OCI-LY7 (cell line): ENCODE measurements around the gene LAMA2. TPM values are rescaled to one million over a fixed set of nuclear protein-coding genes. Genes with fewer than 3 reads are reported as not detected.

Source experiments
- BruUV-seq: library from RNA; stranded (reverse); fragments of 400-500 nt; replicated peaks from 2 replicates; lab custom pipeline; 2021; lab: Mats Ljungman, UMichigan
- CTCF ChIA-PET: fragments of 300-600 bp; sonication (Branson Sonifier 250); formaldehyde crosslinking; loops from one replicate; lab custom pipeline; 2022; ENCODE audit warnings: antibody characterized with exemption; ENCODE audit not compliant: unreplicated experiment; lab: Charles Lee
- POLR2A ChIA-PET: fragments of 300-600 bp; sonication (Branson Sonifier 250); formaldehyde crosslinking; loops from one replicate; lab custom pipeline; 2022; ENCODE audit warnings: antibody characterized with exemption; lab: Charles Lee
- DNase-seq: peaks from one replicate; pipeline ENCODE4 v3.0.0-alpha.2; 2015; ENCODE audit warnings: low spot score
- H2AFZ ChIP-seq: fragments of 200-600 bp; sonication (generic), shearing (Covaris generic); 2 replicates; pipeline ENCODE4 v1.6.1; 2014; ENCODE audit warnings: mild to moderate bottlenecking, antibody characterized with exemption, low read length, moderate library complexity
- H3K27ac ChIP-seq: fragments of 200-600 bp; sonication (generic); 2 replicates; pipeline ENCODE4 v1.5.1; 2014; ENCODE audit warnings: mixed run types, low read depth, mild to moderate bottlenecking, moderate library complexity, low read length, inconsistent platforms; ENCODE audit not compliant: poor library complexity, severe bottlenecking
- H3K36me3 ChIP-seq: fragments of 200-600 bp; sonication (generic); 2 replicates; pipeline ENCODE4 v1.6.1; 2014; ENCODE audit warnings: mild to moderate bottlenecking, antibody characterized with exemption, low read length, moderate library complexity, mixed read lengths; ENCODE audit not compliant: insufficient read depth
- H3K4me1 ChIP-seq: fragments of 200-600 bp; sonication (generic); 2 replicates; pipeline ENCODE4 v1.5.1; 2014; ENCODE audit warnings: mild to moderate bottlenecking, low read length; ENCODE audit not compliant: insufficient read depth, poor library complexity, severe bottlenecking
- H3K4me2 ChIP-seq: fragments of 200-600 bp; sonication (generic); 2 replicates; pipeline ENCODE4 v1.6.1; 2014; ENCODE audit warnings: mild to moderate bottlenecking, low read length
- H3K4me3 ChIP-seq: fragments of 200-600 bp; sonication (generic); 2 replicates; pipeline ENCODE4 v1.5.1; 2014; ENCODE audit warnings: mild to moderate bottlenecking, low read depth, low read length; ENCODE audit not compliant: poor library complexity, severe bottlenecking
- H3K79me2 ChIP-seq: fragments of 200-600 bp; sonication (generic); 2 replicates; pipeline ENCODE4 v1.6.1; 2016; ENCODE audit warnings: low read depth, mild to moderate bottlenecking, low read length, moderate library complexity, mixed read lengths; ENCODE audit not compliant: insufficient read depth
- H3K9me2 ChIP-seq: fragments of 200-600 bp; sonication (generic); 2 replicates; pipeline ENCODE4 v1.6.1; 2016; ENCODE audit warnings: mild to moderate bottlenecking, low read length, mixed read lengths; ENCODE audit not compliant: insufficient read depth
- H3K9me3 ChIP-seq: fragments of 200-600 bp; sonication (generic); 2 replicates; pipeline ENCODE4 v1.6.1; 2014; ENCODE audit warnings: mild to moderate bottlenecking, mixed run types, low read length, mixed read lengths
- H4K20me1 ChIP-seq: fragments of 200-600 bp; sonication (generic); 2 replicates; pipeline ENCODE4 v1.6.1; 2014; ENCODE audit warnings: mild to moderate bottlenecking, antibody characterized with exemption, low read length, moderate library complexity, mixed read lengths; ENCODE audit not compliant: insufficient read depth
- EZH2phosphoT487 ChIP-seq: fragments of 200-600 bp; sonication (generic); IDR thresholded peaks from 2 replicates; pipeline ENCODE4 v1.6.1; 2018; ENCODE audit warnings: low read depth, borderline replicate concordance, mild to moderate bottlenecking, mixed run types, antibody characterized with exemption, low read length, moderate library complexity, mixed read lengths
- intact Hi-C: fragments of 100-400 bp; cut with micrococcal nuclease; formaldehyde crosslinking; loops from one replicate; pipeline ENCODE4 v1.10.0; 2022; ENCODE audit not compliant: unreplicated experiment
- total RNA-seq, 2 experiments: library from RNA; depleted of rRNA in 1 of 2; stranded (reverse); fragments of >200 nt in 1 of 2; shearing (Covaris generic) in 1 of 2; gene quantifications; 2 replicates each; pipeline ENCODE4 v1.2.3, GENCODE V29; 2014 to 2022
- TF ChIP-seq, protein P1 (sequence below): fragments of 200-600 bp; sonication (generic); conservative IDR thresholded peaks from 2 replicates; pipeline ENCODE4 v1.5.1; 2014; ENCODE audit warnings: mild to moderate bottlenecking, antibody characterized with exemption, low read length, moderate library complexity, mixed read lengths

The LAMA2 gene
- total RNA-seq, 2 experiments from 2014 or later = not detected

GRCh38 chr6:129481706-129482105 lies 598.8 kb downstream of the LAMA2 start:
- Histone ChIP-seq H3K79me2 (no peaks in the 10 kb centered on the region), H3K4me3 (no peak overlapping the region), H3K27ac (no peak overlapping the region), H3K4me1 (no peaks in the 10 kb centered on the region), H3K9me3 (no peaks in the 10 kb centered on the region), H3K4me2 (no peak overlapping the region), H3K36me3 (no peaks in the 10 kb centered on the region), H2AFZ (no peak overlapping the region), H4K20me1 (no peaks in the 10 kb centered on the region), H3K9me2 (no peaks in the 10 kb centered on the region)
- ChIA-PET POLR2A (no interaction called here), CTCF (no interaction called here)
- intact Hi-C loops = no loop called here
- no peak for DNase-seq
- BruUV-seq = no TSS peak
- TF ChIP-seq EZH2phosphoT487 = no peak
- TF ChIP-seq, protein P1, sequence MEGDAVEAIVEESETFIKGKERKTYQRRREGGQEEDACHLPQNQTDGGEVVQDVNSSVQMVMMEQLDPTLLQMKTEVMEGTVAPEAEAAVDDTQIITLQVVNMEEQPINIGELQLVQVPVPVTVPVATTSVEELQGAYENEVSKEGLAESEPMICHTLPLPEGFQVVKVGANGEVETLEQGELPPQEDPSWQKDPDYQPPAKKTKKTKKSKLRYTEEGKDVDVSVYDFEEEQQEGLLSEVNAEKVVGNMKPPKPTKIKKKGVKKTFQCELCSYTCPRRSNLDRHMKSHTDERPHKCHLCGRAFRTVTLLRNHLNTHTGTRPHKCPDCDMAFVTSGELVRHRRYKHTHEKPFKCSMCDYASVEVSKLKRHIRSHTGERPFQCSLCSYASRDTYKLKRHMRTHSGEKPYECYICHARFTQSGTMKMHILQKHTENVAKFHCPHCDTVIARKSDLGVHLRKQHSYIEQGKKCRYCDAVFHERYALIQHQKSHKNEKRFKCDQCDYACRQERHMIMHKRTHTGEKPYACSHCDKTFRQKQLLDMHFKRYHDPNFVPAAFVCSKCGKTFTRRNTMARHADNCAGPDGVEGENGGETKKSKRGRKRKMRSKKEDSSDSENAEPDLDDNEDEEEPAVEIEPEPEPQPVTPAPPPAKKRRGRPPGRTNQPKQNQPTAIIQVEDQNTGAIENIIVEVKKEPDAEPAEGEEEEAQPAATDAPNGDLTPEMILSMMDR = no peak

GRCh38 chr6:129485746-129486145 lies 602.8 kb downstream of the LAMA2 start:
- no peak overlapping the region for H3K27ac ChIP-seq
- H3K36me3 ChIP-seq = no peaks in the 10 kb centered on the region
- DNase-seq = no peak
- ChIA-PET POLR2A (interaction anchor here (1.4 kb wide), 1 partner anchor 10 kb away, joined by 3 read pairs; no protein-coding TSS in a partner anchor), CTCF (no interaction called here)
- H3K9me2 ChIP-seq = no peaks in the 10 kb centered on the region
- no peak overlapping the region for H3K4me2 ChIP-seq
- BruUV-seq = no TSS peak
- H3K79me2 ChIP-seq = no peaks in the 10 kb centered on the region
- no peaks in the 10 kb centered on the region for H3K9me3 ChIP-seq
- H2AFZ ChIP-seq = no peak overlapping the region
- H3K4me3 ChIP-seq = no peak overlapping the region
- intact Hi-C loops = no loop called here
- H4K20me1 ChIP-seq = no peaks in the 10 kb centered on the region
- TF ChIP-seq, protein P1 = no peak
- no peak for TF ChIP-seq EZH2phosphoT487
- H3K4me1 ChIP-seq = no peaks in the 10 kb centered on the region

- DNase-seq = no peak
- H3K27ac ChIP-seq = no peak overlapping the region
- no peak overlapping the region for H3K4me3 ChIP-seq
- H3K4me1 ChIP-seq = no peaks in the 10 kb centered on the region
- no peaks in the 10 kb centered on the region for H3K9me3 ChIP-seq
- no peak overlapping the region for H3K4me2 ChIP-seq
- H3K36me3 ChIP-seq = no peaks in the 10 kb centered on the region
- CTCF ChIA-PET = no interaction called here
- BruUV-seq = no TSS peak
- no peaks in the 10 kb centered on the region for H4K20me1 ChIP-seq
- no peaks in the 10 kb centered on the region for H3K9me2 ChIP-seq
- intact Hi-C loops = no loop called here
- POLR2A ChIA-PET = interaction anchor here (1.1 to 1.4 kb wide), 2 partner anchors 10 to 75 kb away, joined by 3 read pairs; no protein-coding TSS in a partner anchor
- TF ChIP-seq, protein P1 = no peak
- TF ChIP-seq EZH2phosphoT487 = no peak
- H3K79me2 ChIP-seq = no peaks in the 10 kb centered on the region
- no peak overlapping the region for H2AFZ ChIP-seq
Observed at GRCh38 chr6:129486327-129486726, 603.4 kb downstream of the LAMA2 start.
